Measurements from ENCODE around the gene RNF11. TPM values are rescaled to one million over a fixed set of nuclear protein-coding genes. Genes with fewer than 3 reads are reported as not detected.

RNF11 gene
- total RNA-seq, 1 donor: 199 TPM

DNA sequence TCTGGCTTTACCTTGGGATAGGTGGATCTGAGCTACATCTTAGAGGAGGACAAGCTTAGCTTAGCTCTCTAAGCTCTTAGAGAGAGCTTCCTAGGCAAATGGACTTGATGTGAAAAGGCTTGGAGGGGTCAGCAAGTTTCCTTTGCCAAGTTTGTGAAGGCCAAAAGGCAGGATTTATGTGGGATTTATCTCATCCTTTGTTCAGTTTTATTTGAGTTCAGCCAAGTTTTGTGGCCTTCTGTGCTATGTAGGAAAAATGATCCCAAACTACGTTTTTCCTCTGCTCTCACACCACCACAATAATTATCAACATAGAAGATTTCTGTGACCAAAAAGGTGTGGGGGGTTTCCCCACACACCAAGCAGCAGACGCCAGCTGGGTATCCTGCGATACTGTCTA is 26.0 kb upstream of the RNF11 start:
- H3K9me3 ChIP-seq (ENCODE audit: low read depth, low read length): no peaks in the 10 kb centered on the region
- H3K4me3 ChIP-seq (ENCODE audit: insufficient read depth, low read length): no peak overlapping the region
- H3K4me1 ChIP-seq (ENCODE audit: insufficient read depth, low read length): peaks cover 12% of the 10 kb centered on the region
- no peak overlapping the region for H2AFZ ChIP-seq (ENCODE audit: low read length)
- no peak overlapping the region for H3K27ac ChIP-seq (ENCODE audit: low read depth, low read length)
- no peaks in the 10 kb centered on the region for H3K36me3 ChIP-seq (ENCODE audit: insufficient read depth, low read length)
- TF ChIP-seq, protein P1, sequence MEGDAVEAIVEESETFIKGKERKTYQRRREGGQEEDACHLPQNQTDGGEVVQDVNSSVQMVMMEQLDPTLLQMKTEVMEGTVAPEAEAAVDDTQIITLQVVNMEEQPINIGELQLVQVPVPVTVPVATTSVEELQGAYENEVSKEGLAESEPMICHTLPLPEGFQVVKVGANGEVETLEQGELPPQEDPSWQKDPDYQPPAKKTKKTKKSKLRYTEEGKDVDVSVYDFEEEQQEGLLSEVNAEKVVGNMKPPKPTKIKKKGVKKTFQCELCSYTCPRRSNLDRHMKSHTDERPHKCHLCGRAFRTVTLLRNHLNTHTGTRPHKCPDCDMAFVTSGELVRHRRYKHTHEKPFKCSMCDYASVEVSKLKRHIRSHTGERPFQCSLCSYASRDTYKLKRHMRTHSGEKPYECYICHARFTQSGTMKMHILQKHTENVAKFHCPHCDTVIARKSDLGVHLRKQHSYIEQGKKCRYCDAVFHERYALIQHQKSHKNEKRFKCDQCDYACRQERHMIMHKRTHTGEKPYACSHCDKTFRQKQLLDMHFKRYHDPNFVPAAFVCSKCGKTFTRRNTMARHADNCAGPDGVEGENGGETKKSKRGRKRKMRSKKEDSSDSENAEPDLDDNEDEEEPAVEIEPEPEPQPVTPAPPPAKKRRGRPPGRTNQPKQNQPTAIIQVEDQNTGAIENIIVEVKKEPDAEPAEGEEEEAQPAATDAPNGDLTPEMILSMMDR (IDR thresholded peaks at IDR 0.05; ENCODE audit: extremely low read depth, low read depth, low read length): no peak
- H3K4me2 ChIP-seq (ENCODE audit: insufficient read depth, low read length): no peak overlapping the region
- H3K79me2 ChIP-seq (ENCODE audit: insufficient read depth, low read length): no peaks in the 10 kb centered on the region
- H4K20me1 ChIP-seq (ENCODE audit: insufficient read depth, low read length): no peaks in the 10 kb centered on the region
- DNase-seq (ENCODE audit: insufficient read length, low spot score, missing footprints): no peak
- H3K27me3 ChIP-seq (ENCODE audit: insufficient read depth, low read length): no peaks in the 10 kb centered on the region

DNA sequence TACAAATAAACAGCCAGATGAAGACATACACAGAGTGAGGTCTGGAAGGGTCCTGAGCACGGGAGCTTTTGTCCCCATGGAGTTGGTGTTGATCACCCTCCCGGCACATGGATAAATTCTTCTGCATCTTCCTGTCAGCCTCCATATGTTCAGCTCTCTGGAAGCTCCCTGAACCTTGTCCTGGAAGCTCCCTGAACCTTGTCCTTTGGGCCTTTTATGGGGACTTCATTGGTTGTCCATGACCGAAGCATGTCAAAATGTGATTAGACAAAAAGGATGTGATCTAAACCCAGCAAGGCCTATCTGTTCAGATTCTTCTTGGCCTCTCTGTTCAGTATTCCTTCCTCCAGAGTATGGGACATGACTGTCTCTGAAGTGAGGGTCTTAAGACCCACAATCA is 25.4 kb upstream of the RNF11 start:
- peaks cover 19% of the 10 kb centered on the region for H3K4me1 ChIP-seq (ENCODE audit: insufficient read depth, low read length)
- no peak for DNase-seq (ENCODE audit: insufficient read length, low spot score, missing footprints)
- no peak overlapping the region for H3K4me3 ChIP-seq (ENCODE audit: insufficient read depth, low read length)
- no peaks in the 10 kb centered on the region for H3K79me2 ChIP-seq (ENCODE audit: insufficient read depth, low read length)
- no peak overlapping the region for H3K27ac ChIP-seq (ENCODE audit: low read depth, low read length)
- H4K20me1 ChIP-seq (ENCODE audit: insufficient read depth, low read length): no peaks in the 10 kb centered on the region
- no peaks in the 10 kb centered on the region for H3K9me3 ChIP-seq (ENCODE audit: low read depth, low read length)
- H2AFZ ChIP-seq (ENCODE audit: low read length): no peak overlapping the region
- H3K27me3 ChIP-seq (ENCODE audit: insufficient read depth, low read length): no peaks in the 10 kb centered on the region
- H3K4me2 ChIP-seq (ENCODE audit: insufficient read depth, low read length): no peak overlapping the region
- no peaks in the 10 kb centered on the region for H3K36me3 ChIP-seq (ENCODE audit: insufficient read depth, low read length)
- TF ChIP-seq, protein P1 (IDR thresholded peaks at IDR 0.05; ENCODE audit: extremely low read depth, low read depth, low read length): no peak

DNA sequence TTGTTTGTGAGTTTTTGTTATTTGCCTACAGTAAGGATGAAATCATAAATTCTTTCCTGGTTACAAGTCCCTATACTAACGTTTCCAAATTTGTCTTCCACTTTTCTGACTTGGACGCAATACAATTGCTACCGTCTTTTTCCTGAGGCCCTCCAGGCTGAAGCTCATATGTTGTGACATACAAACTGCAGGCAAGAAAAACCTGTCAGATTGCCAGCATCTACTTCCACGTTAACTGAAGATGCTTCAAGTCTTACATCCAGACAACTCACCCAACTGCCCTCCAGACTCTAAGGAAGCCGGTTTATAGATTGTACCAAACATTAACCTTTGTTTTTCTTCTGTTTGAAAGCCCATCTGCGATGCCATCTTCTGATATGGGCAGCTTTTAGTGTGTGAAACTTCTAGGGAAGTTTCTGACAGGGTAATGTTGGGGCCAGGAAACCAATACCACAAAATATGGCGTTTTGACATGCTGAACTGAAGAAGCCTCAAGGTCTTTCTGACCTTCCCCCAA is 21.4 kb upstream of the RNF11 start:
- H4K20me1 ChIP-seq (ENCODE audit: insufficient read depth, low read length): no peaks in the 10 kb centered on the region
- DNase-seq (ENCODE audit: insufficient read length, low spot score, missing footprints): peak; percentile 15
- no peaks in the 10 kb centered on the region for H3K79me2 ChIP-seq (ENCODE audit: insufficient read depth, low read length)
- peaks cover 19% of the 10 kb centered on the region for H3K4me1 ChIP-seq (ENCODE audit: insufficient read depth, low read length)
- H3K4me2 ChIP-seq (ENCODE audit: insufficient read depth, low read length): peak overlapping the region; percentile 47
- TF ChIP-seq, protein P1 (IDR thresholded peaks at IDR 0.05; ENCODE audit: extremely low read depth, low read depth, low read length): no peak
- no peak overlapping the region for H3K4me3 ChIP-seq (ENCODE audit: insufficient read depth, low read length)
- peak overlapping the region; percentile 76 for H3K27ac ChIP-seq (ENCODE audit: low read depth, low read length)
- H2AFZ ChIP-seq (ENCODE audit: low read length): peak overlapping the region; percentile 78
- H3K36me3 ChIP-seq (ENCODE audit: insufficient read depth, low read length): no peaks in the 10 kb centered on the region
- H3K27me3 ChIP-seq (ENCODE audit: insufficient read depth, low read length): no peaks in the 10 kb centered on the region
- H3K9me3 ChIP-seq (ENCODE audit: low read depth, low read length): no peaks in the 10 kb centered on the region

DNA sequence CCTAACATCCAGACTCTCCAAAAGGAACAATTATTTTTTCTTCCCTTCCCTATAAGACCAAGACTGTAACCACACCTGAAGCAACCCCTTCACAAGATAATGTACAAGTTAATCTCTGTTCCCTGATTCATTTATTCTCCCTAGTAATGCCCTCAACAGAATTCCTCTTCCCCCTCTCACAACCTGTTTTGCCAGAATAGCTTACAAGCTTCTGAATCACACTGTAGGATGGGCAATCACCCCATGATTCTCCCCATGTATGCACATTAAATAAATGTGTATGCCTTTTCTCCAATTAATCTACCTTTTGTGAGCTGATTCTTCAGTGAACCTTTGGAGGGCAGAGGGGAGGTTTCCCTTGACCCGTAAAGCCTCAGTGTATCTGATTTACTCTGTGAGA is 20.9 kb upstream of the RNF11 start:
- Histone ChIP-seq H3K4me3 (ENCODE audit: insufficient read depth, low read length) (no peak overlapping the region), H3K9me3 (ENCODE audit: low read depth, low read length) (no peaks in the 10 kb centered on the region), H3K79me2 (ENCODE audit: insufficient read depth, low read length) (no peaks in the 10 kb centered on the region), H3K27me3 (ENCODE audit: insufficient read depth, low read length) (no peaks in the 10 kb centered on the region), H2AFZ (ENCODE audit: low read length) (peak overlapping the region; percentile 78), H3K4me1 (ENCODE audit: insufficient read depth, low read length) (peaks cover 19% of the 10 kb centered on the region), H3K36me3 (ENCODE audit: insufficient read depth, low read length) (no peaks in the 10 kb centered on the region), H3K4me2 (ENCODE audit: insufficient read depth, low read length) (peak overlapping the region; percentile 47), H3K27ac (ENCODE audit: low read depth, low read length) (peak overlapping the region; percentile 76), H4K20me1 (ENCODE audit: insufficient read depth, low read length) (no peaks in the 10 kb centered on the region)
- DNase-seq (ENCODE audit: insufficient read length, low spot score, missing footprints): peak; percentile 27
- TF ChIP-seq, protein P1 (IDR thresholded peaks at IDR 0.05; ENCODE audit: extremely low read depth, low read depth, low read length): no peak

All from osteoblast (primary cell).